GM12872 (cell line): Measurements from ENCODE around the gene XXYLT1.

Experiments
- TF ChIP-seq, protein P1 (sequence below): IDR thresholded peaks from 3 replicates; pipeline ENCODE4 v1.5.1; 2011; ENCODE audit warnings: low read depth, mild to moderate bottlenecking, low read length, moderate library complexity; ENCODE audit not compliant: insufficient read depth

The XXYLT1 gene

DNA sequence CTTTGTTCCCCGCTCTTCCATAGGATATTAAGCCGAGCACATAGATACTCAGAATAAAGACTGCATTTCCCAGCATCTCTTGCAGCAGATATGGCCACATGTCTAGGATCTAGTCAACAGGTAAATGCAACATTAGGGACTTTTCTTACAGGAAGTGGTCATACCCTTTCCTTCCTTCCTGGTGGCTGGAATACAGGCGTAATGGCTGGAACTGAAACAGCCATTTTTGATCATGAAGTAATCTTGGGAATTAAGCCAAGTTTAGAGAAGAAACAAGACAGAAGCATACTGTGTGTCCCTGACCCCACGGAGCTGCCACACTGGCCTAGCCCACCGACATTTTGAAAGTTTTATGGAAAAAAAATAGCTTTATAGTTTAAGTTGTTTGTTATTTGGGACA is 234.0 kb downstream of the XXYLT1 start:
- TF ChIP-seq, protein P1, sequence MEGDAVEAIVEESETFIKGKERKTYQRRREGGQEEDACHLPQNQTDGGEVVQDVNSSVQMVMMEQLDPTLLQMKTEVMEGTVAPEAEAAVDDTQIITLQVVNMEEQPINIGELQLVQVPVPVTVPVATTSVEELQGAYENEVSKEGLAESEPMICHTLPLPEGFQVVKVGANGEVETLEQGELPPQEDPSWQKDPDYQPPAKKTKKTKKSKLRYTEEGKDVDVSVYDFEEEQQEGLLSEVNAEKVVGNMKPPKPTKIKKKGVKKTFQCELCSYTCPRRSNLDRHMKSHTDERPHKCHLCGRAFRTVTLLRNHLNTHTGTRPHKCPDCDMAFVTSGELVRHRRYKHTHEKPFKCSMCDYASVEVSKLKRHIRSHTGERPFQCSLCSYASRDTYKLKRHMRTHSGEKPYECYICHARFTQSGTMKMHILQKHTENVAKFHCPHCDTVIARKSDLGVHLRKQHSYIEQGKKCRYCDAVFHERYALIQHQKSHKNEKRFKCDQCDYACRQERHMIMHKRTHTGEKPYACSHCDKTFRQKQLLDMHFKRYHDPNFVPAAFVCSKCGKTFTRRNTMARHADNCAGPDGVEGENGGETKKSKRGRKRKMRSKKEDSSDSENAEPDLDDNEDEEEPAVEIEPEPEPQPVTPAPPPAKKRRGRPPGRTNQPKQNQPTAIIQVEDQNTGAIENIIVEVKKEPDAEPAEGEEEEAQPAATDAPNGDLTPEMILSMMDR: no peak

DNA sequence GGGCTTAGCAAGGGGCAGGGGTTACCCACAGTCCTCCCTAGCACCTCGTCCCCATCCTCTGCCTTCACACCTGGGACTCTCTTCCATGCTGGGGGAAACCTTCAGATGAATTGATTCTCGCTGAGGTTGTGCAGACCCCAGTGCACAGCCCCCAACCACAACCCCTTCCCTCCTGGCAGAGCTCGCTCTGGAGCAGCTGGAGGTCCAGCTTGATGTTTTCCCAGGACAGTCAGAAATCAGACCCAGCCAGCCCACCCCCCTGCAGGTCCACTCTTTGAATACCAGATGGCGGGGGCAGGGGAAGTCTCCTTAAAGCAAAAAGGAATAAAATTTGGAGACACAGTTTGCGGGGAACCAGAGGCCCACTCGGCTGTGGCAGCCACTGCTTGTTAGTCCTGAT is 234.4 kb downstream of the XXYLT1 start:
- TF ChIP-seq, protein P1: no peak

DNA sequence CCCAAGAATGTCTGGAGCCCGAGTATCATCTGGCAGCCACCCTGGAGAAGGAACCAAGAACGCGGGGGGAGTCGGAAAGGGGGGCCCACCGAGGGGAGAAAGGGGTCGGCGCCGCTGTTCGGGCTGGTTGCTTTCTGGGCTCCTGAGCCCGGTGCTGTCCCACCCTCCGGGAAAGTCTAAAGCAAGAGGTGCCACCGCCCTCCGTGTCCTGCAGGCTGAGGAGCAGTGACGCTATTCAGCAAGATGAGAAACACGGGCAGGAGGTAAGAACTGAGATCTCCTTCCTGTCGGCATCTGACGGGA is 234.8 kb downstream of the XXYLT1 start:
- TF ChIP-seq, protein P1: no peak

DNA sequence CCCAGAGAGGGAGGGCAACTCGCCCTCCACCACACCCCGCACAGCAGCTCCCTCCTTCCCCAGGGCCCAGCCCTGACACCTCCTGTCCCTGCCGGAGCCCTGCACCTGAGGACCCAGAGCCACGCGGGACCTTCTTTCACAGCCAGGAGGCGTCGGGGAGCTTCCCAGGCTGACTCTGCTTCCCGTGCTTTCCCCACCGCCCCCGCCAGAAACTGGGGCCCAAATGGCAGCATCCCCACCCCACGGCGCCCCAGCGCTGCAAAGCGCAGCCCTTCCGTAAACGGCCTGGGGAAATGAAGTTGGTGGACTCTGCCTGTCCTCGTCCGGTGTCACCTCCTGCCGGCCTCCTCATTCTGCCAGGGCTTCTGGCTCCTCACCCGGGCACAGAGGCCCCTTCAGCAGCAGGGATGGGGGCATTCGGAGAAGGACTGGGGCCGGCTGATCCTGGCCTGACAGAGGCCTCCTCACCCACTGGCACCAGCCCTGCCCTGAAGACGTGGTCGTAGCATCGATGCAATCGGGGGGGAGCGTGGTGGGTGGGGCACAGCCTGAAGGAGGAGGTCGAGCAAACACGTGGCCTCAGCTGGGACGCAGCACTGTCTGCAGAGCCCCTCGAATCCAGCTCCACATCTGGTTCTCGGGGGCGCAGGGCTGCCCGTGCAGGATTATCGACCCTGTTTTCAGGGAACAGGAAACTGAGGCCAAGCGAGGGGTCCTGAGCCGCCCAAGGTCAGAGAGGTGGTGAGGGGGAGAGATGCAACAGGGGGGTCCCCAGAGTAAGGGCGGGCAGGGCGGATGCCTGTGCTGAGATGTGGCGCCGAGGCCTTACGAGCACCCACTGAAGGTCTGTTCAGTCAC is 235.4 kb downstream of the XXYLT1 start:
- TF ChIP-seq, protein P1: 0 out of 3 replicates have a peak, but pooled peaks have one; percentile 10

DNA sequence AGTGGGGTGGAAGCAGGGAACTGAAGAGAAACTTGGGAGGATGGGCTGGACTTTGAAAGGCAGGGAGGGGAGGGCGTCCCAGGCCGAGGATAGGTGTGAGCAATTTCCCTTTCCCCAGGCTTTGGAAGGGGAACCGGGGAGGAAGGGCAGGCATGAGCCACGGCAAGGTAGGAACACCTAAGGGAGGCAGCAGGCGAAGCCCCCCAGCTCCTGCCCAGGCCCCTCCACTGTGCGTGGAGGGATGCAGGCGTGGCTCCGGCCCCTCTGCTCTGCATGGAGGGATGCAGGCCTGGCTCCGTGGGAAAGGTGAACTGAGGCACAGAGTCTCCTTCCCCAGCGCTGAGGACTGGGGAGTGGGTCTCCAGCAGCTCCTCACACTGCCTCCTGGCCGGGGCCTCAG is 236.4 kb downstream of the XXYLT1 start:
- TF ChIP-seq, protein P1: no peak

DNA sequence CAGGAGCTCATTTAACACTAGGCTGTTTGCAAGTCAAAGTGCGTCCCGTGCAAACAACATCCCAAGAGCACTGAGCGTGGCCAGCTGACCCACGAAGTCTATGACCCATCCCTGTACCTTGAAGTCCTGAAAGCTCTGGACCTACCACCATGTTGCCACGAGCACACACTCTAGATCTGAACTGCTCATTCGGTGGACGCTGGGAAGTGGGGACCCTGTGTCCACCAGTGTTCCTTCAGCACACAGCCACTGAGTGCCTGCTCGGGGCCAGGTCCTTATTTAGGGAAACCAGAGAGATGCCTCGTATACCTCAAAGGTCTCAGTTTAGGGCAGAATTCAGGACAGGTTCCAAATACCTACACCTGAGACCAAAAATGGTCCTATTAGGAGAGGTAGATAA is 236.9 kb downstream of the XXYLT1 start:
- TF ChIP-seq, protein P1: no peak

DNA sequence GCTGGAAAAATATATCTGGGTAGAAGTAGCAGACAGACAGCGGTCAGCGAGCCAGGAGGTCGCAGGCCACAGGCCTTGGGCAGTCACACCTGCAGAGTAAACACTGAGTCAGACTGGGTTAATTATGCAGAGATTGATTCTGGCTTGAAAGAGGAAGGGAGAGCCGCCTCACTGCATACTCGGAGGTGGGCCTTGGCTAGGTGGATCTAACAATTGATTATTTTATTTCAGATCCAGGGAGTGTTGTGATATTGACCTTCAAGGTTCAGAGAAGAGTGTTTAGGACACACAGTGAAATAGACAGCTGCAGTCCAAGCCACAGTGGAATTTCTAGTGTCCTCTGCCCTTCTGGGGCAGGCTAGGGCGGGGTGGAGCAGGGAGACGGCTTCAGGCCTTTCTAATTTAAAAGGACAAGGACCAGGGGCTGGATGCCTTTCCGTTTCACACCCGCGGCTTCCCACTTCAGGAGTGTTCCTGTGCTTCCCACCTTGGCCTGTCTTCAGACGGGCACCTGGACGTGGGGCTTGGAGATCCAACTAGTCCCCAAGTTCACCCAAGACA is 237.3 kb downstream of the XXYLT1 start:
- TF ChIP-seq, protein P1: no peak
